Measurements from ENCODE around the gene DNAJA2.
A peak's percentile ranks its signal among the peaks of the same experiment; 100 is the strongest.

The DNAJA2 gene

DNA sequence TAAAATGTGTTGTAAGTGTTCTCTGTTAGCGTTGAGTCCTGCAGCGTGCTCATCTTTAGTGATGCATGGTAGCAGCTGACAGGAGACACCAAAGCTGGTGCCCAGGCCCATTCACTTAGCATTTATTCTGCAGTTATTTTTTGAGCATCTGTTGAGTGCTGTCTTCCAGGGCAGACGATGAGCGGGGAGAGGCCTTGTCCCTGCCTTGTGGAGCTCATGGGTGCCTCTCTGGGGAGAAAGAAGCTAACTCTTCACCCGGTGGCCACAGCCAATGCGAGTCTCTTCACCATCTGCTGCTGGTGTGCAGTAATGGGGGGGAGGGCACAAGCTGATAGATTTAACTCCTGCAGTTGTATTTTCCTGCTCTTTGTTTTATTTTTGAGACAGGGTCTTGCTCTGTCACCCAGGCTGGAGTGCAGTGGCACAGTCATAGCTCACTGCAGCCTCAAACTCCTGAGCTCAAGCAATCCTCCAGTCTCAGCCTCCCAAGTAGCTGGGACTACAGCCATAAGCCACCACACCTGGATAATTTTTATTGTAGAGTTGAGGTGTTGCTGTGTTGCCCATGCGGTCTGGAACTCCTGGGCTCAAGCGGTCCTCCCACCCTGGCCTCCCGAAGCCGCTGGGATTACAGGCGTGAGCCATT, 58.8 kb downstream of the DNAJA2 start:
- TF ChIP-seq NFIC (IDR thresholded peaks at IDR 0.05) (no peak), CEBPB (IDR thresholded peaks at IDR 0.05) (no peak), EGR1 (IDR thresholded peaks at IDR 0.05) (no peak), TEAD4 (IDR thresholded peaks at IDR 0.05) (no peak), CREB1 (IDR thresholded peaks at IDR 0.05; ENCODE audit: low read depth) (no peak)

GRCh38 chr16:46911650-46912049, 61.8 kb downstream of the DNAJA2 start:
- TF ChIP-seq CEBPB (IDR thresholded peaks at IDR 0.05): no peak
- TF ChIP-seq FOXM1 (IDR thresholded peaks at IDR 0.05; ENCODE audit: borderline replicate concordance, low read depth): no peak
- no peak for TF ChIP-seq YY1 (IDR thresholded peaks at IDR 0.05; ENCODE audit: low read depth)
- TF ChIP-seq, protein P1, sequence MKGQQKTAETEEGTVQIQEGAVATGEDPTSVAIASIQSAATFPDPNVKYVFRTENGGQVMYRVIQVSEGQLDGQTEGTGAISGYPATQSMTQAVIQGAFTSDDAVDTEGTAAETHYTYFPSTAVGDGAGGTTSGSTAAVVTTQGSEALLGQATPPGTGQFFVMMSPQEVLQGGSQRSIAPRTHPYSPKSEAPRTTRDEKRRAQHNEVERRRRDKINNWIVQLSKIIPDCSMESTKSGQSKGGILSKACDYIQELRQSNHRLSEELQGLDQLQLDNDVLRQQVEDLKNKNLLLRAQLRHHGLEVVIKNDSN (IDR thresholded peaks at IDR 0.05): no peak
- no peak for TF ChIP-seq EP300 (IDR thresholded peaks at IDR 0.05; ENCODE audit: borderline replicate concordance)
- TF ChIP-seq, protein P2, sequence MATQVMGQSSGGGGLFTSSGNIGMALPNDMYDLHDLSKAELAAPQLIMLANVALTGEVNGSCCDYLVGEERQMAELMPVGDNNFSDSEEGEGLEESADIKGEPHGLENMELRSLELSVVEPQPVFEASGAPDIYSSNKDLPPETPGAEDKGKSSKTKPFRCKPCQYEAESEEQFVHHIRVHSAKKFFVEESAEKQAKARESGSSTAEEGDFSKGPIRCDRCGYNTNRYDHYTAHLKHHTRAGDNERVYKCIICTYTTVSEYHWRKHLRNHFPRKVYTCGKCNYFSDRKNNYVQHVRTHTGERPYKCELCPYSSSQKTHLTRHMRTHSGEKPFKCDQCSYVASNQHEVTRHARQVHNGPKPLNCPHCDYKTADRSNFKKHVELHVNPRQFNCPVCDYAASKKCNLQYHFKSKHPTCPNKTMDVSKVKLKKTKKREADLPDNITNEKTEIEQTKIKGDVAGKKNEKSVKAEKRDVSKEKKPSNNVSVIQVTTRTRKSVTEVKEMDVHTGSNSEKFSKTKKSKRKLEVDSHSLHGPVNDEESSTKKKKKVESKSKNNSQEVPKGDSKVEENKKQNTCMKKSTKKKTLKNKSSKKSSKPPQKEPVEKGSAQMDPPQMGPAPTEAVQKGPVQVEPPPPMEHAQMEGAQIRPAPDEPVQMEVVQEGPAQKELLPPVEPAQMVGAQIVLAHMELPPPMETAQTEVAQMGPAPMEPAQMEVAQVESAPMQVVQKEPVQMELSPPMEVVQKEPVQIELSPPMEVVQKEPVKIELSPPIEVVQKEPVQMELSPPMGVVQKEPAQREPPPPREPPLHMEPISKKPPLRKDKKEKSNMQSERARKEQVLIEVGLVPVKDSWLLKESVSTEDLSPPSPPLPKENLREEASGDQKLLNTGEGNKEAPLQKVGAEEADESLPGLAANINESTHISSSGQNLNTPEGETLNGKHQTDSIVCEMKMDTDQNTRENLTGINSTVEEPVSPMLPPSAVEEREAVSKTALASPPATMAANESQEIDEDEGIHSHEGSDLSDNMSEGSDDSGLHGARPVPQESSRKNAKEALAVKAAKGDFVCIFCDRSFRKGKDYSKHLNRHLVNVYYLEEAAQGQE (IDR thresholded peaks at IDR 0.05; ENCODE audit: low read depth): no peak
- no peak for TF ChIP-seq TEAD4 (IDR thresholded peaks at IDR 0.05)
- TF ChIP-seq RAD21 (IDR thresholded peaks at IDR 0.05; ENCODE audit: low read depth): no peak
- TF ChIP-seq TAF1 (IDR thresholded peaks at IDR 0.05; ENCODE audit: low read depth): no peak
- no peak for TF ChIP-seq ZBTB7A (IDR thresholded peaks at IDR 0.05; ENCODE audit: low read depth)
- no peak for TF ChIP-seq CREB1 (IDR thresholded peaks at IDR 0.05; ENCODE audit: low read depth)
- TF ChIP-seq TCF12 (IDR thresholded peaks at IDR 0.05; ENCODE audit: low read depth): no peak

- TF ChIP-seq MAX (IDR thresholded peaks at IDR 0.05) (no peak), CEBPB (IDR thresholded peaks at IDR 0.05) (no peak), YY1 (IDR thresholded peaks at IDR 0.05; ENCODE audit: low read depth) (no peak), TEAD4 (IDR thresholded peaks at IDR 0.05) (no peak), ZBTB7A (IDR thresholded peaks at IDR 0.05; ENCODE audit: low read depth) (no peak), RAD21 (IDR thresholded peaks at IDR 0.05; ENCODE audit: low read depth) (no peak), NFIC (IDR thresholded peaks at IDR 0.05) (no peak), TCF12 (IDR thresholded peaks at IDR 0.05; ENCODE audit: low read depth) (no peak), EGR1 (IDR thresholded peaks at IDR 0.05) (no peak), CREB1 (IDR thresholded peaks at IDR 0.05; ENCODE audit: low read depth) (no peak), EP300 (IDR thresholded peaks at IDR 0.05; ENCODE audit: borderline replicate concordance) (no peak), FOXM1 (IDR thresholded peaks at IDR 0.05; ENCODE audit: borderline replicate concordance, low read depth) (no peak), TAF1 (IDR thresholded peaks at IDR 0.05; ENCODE audit: low read depth) (no peak)
- TF ChIP-seq, protein P2 (IDR thresholded peaks at IDR 0.05; ENCODE audit: low read depth): no peak
- TF ChIP-seq, protein P1 (IDR thresholded peaks at IDR 0.05): no peak
Observed at GRCh38 chr16:46911038-46911437, 62.4 kb downstream of the DNAJA2 start.

DNA sequence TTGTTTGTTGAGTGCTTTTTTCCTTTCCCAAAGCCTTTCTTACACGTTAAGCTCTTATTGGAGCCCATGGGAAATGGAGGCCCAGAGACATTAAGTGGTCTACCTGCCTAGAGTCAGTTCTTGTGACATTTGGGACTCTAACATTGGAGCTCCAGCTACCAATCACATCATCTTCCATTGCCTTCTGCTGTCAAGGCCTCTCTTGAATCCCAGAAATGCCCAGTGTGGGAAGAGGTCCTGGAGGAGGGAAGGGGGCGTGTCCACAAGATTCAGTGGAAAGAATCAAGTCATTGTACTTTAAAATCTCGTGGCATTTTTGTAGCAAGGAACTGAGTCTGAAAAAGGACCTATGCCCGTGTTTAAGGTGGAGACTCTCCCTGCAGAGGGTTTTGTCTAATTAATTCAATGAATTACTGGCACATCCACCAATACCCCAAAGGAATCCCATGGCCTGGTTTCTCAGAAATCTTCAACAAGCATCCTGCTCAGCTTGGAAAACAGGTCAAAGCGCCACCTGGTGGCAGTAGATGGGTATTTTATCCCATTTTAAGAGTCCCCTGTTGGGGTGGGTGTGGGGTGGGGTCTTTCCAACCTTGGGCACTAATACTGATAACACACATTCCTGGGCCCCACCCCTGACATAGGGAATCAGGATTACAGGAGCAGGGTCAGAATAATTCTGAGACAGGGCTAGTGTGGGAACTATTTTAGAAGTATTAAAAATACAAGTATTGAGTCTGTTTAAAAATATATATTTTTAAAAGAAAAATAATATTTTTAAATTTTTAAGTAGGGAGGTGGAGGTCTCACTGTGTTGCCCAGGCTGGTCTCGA, 64.7 kb downstream of the DNAJA2 start:
- TF ChIP-seq TCF12 (IDR thresholded peaks at IDR 0.05; ENCODE audit: low read depth): no peak
- TF ChIP-seq RAD21 (IDR thresholded peaks at IDR 0.05; ENCODE audit: low read depth): peak; percentile 64

GRCh38 chr16:46907061-46907774, 66.3 kb downstream of the DNAJA2 start:
- TF ChIP-seq TAF1 (IDR thresholded peaks at IDR 0.05; ENCODE audit: low read depth) (no peak), RAD21 (IDR thresholded peaks at IDR 0.05; ENCODE audit: low read depth) (no peak), FOXM1 (IDR thresholded peaks at IDR 0.05; ENCODE audit: borderline replicate concordance, low read depth) (no peak)
